Measurements from ENCODE around the gene SASH1. TPM values are rescaled to one million over a fixed set of nuclear protein-coding genes. Genes with fewer than 3 reads are reported as not detected.
A peak's percentile ranks its signal among the peaks of the same experiment; 100 is the strongest.

SASH1 gene
- total and polyA plus RNA-seq, 9 of the 15 experiments (the other 6 are each of a cell fraction or from before 2014, with no cell fraction given): 0.35 to 3.5 (median 1.6) TPM

DNA sequence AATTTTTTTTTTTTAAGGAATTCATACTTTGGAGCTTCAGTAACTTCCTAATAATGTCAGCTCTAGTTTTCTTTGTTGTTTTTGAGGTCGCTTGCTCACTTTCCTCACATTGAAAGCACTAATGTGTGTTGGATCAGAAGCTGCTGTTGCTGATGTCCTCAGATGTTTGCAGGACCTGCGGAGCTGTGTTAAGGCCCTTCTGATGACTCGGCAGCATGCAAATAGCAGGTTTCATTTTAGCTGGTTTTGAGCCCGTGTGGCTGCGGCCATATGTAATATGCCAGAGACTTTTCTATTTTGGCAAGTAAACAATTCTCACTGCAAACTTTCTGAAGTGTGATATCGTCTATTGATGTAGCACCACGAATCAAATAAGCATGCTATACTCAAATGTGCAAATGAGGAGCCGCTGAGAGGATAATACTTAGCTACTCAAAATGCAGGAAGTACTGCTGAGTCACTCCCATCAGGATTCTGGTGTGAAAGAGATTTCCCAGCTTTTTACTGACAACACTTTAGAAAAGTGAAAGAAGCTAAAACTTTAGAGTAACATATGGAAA, 187.8 kb downstream of the SASH1 start (continued):
- TF ChIP-seq TGIF2 (CRISPR knock-in tag; IDR thresholded peaks at IDR 0.05) (no peak), MYNN (IDR thresholded peaks at IDR 0.05) (no peak), MYNN (CRISPR knock-in tag; IDR thresholded peaks at IDR 0.05) (no peak), TAL1 (IDR thresholded peaks at IDR 0.05) (peak; percentile 9; the same call in 1 of the 2 replicates), C11orf30 (IDR thresholded peaks at IDR 0.05; ENCODE audit: low read depth) (peak; percentile 95), MAFG (tag; conservative IDR thresholded peaks at IDR 0.05) (peak; percentile 98), FOSL1 (tag; conservative IDR thresholded peaks at IDR 0.05) (no peak), ZNF165 (CRISPR knock-in tag; IDR thresholded peaks at IDR 0.05; ENCODE audit: borderline replicate concordance) (no peak), PTBP1 (IDR thresholded peaks at IDR 0.05; ENCODE audit: low read depth, low read length) (no peak), PHB2 (IDR thresholded peaks at IDR 0.05; ENCODE audit: low read depth) (no peak), FOXK2 (conservative IDR thresholded peaks at IDR 0.05 in 1 of 2, IDR thresholded peaks at IDR 0.05 in 1 of 2; ENCODE audit: low read depth in 2 of 2) (peak; percentile 23 to 42; a peak in 1 of 4 replicates), DNMT1 (IDR thresholded peaks at IDR 0.05) (no peak), ZNF707 (CRISPR knock-in tag; conservative IDR thresholded peaks at IDR 0.05) (no peak), ZBTB17 (CRISPR knock-in tag; IDR thresholded peaks at IDR 0.05) (no peak), GATAD2A (IDR thresholded peaks at IDR 0.05) (no peak)
- TF ChIP-seq, protein P1, sequence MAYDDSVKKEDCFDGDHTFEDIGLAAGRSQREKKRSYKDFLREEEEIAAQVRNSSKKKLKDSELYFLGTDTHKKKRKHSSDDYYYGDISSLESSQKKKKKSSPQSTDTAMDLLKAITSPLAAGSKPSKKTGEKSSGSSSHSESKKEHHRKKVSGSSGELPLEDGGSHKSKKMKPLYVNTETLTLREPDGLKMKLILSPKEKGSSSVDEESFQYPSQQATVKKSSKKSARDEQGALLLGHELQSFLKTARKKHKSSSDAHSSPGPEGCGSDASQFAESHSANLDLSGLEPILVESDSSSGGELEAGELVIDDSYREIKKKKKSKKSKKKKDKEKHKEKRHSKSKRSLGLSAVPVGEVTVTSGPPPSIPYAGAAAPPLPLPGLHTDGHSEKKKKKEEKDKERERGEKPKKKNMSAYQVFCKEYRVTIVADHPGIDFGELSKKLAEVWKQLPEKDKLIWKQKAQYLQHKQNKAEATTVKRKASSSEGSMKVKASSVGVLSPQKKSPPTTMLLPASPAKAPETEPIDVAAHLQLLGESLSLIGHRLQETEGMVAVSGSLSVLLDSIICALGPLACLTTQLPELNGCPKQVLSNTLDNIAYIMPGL (CRISPR knock-in tag; IDR thresholded peaks at IDR 0.05): no peak
- TF ChIP-seq, protein P2, sequence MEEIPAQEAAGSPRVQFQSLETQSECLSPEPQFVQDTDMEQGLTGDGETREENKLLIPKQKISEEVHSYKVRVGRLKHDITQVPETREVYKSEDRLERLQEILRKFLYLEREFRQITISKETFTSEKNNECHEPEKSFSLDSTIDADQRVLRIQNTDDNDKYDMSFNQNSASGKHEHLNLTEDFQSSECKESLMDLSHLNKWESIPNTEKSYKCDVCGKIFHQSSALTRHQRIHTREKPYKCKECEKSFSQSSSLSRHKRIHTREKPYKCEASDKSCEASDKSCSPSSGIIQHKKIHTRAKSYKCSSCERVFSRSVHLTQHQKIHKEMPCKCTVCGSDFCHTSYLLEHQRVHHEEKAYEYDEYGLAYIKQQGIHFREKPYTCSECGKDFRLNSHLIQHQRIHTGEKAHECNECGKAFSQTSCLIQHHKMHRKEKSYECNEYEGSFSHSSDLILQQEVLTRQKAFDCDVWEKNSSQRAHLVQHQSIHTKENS (CRISPR knock-in tag; IDR thresholded peaks at IDR 0.05): no peak
- TF ChIP-seq, protein P3, sequence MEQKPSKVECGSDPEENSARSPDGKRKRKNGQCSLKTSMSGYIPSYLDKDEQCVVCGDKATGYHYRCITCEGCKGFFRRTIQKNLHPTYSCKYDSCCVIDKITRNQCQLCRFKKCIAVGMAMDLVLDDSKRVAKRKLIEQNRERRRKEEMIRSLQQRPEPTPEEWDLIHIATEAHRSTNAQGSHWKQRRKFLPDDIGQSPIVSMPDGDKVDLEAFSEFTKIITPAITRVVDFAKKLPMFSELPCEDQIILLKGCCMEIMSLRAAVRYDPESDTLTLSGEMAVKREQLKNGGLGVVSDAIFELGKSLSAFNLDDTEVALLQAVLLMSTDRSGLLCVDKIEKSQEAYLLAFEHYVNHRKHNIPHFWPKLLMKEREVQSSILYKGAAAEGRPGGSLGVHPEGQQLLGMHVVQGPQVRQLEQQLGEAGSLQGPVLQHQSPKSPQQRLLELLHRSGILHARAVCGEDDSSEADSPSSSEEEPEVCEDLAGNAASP (IDR thresholded peaks at IDR 0.05): no peak
- TF ChIP-seq, protein P4, sequence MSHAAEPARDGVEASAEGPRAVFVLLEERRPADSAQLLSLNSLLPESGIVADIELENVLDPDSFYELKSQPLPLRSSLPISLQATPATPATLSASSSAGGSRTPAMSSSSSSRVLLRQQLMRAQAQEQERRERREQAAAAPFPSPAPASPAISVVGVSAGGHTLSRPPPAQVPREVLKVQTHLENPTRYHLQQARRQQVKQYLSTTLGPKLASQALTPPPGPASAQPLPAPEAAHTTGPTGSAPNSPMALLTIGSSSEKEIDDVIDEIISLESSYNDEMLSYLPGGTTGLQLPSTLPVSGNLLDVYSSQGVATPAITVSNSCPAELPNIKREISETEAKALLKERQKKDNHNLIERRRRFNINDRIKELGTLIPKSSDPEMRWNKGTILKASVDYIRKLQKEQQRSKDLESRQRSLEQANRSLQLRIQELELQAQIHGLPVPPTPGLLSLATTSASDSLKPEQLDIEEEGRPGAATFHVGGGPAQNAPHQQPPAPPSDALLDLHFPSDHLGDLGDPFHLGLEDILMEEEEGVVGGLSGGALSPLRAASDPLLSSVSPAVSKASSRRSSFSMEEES (CRISPR knock-in tag; IDR thresholded peaks at IDR 0.05): no peak
